SKM-1 treated with dmso at 0.1 percent for 144 hours (cell line): ENCODE data around the gene MYO5A.
A peak's percentile ranks its signal among the peaks of the same experiment; 100 is the strongest.
"Not testable (repeated sequence)": the region's sequence is repeated elsewhere in the genome, so short reads cannot be mapped to it uniquely, and the experiment has no call there.

Experiments used
- DNase-seq: peaks from one replicate; lab custom pipeline; 2025; ENCODE audit not compliant: unreplicated experiment; lab: John Stamatoyannopoulos, UW

The MYO5A gene

DNA sequence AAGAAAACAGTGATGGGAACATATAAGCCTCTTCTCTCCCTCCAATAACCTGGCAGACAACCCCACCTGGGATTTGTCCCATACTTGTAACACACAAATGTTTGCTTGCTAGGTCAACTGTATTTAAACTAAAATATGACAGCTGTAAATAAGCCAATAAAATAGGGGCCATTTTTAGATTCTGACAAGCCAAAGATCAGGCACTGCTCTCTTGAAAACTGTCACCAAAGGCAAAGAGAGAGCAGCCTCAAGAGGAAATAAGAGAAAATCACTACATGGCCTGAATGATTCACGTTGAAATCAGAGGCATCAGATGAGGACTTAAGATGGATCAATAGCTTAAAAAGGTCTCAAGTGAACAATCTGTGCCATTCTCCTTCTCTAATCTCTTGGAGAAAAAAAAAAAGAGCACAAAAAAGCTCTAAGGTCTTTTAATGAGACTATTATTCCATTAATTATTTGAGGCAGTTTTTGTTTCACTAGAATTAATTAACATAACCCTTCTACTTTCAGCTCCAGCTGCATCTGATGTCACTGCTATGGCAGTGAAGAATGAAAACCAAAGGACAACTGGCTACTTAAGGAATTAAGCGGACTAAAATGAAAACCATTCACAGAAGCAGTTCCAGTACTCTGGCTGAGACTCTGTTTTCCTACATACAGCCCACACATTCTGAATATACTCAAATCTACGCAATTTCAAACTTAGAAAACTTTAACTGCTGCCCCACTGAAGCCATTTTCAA, 19.0 kb downstream of the MYO5A start:
- no peak for DNase-seq

DNA sequence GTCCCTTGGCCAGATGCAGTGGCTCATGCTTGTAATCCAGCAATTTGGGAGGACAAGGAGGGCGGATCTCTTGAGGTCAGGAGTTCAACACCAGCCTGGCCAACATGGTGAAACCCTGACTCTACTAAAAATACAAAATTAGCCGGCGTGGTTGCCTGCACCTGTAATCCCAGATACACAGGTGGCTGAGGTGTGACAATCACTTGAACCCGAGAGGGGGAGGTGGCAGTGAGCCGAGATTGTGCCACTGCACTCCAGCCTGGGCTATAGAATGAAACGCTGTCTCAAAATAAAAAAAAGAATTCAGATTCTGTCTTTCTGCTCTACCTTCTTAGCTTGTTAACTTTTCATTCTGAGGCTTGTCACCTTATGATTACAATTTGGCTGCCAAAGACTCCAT, 22.1 kb downstream of the MYO5A start:
- DNase-seq = no peak

DNA sequence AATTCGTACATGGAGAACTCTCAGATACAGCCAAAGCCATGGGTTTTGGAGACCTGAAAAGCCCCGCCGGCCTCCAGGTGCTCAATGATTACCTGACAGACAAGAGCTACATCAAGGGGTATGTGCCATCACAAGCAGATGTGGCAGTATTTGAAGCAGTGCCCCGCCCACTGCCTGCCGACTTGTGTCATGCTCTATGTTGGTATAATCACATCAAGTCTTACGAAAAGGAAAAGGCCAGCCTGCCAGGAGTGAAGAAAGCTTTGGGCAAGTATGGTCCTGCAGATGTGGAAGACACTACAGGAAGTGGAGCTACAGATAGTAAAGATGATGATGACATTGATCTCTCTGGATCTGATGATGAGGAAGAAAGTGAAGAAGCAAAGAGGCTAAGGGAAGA, 23.5 kb downstream of the MYO5A start:
- DNase-seq = peak; percentile 70

DNA sequence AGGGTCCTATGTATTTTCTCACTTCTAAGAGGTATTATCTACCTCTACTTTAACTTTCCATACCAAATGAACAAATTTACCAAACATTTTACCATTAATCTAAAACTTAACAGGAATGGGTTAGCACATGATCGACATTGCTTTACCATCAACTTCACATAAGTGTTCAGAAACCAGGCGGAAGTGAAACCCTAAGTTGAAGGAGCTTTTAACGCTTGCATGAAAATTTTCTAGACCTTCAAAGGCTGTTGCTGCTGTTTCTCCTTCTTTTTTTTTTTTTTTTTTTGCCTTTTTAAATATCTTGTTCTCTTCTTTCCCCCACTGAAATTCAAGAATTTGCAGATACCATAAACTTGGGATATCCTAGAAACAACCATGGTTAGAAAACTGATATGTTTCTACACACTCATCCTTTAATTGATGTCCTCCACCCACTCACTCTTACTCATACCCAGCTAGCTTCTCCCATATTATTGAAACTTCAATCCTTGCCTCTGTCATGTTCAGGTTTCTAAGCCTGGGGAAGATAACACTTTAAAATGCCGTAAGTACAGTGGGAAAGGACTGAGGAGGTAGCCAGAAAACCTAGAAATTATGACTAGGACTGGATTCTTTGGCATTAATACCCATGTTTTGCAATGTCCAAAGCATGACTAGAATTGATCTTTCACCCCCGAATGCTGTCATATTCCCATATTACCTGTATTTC, 24.7 kb downstream of the MYO5A start:
- peak; percentile 40 for DNase-seq

DNA sequence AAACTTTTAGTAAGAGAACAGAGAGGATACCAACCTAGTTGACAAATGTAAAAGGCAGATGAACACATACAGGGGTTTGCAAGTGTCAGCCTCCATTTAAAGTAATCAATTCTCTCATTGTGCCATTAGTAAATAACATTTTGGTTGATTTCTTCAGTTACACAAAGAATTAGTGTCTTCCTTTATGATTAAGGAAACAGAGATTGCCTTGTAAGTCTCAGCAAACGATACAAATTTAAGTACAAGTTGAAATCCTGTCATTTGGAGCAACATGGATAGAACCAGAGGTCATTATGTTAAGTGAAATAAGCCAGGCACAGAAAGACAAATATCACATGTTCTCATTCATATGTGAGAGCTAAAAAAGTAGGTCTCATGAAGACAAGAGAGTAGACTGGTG, 26.1 kb downstream of the MYO5A start:
- DNase-seq = no peak

DNA sequence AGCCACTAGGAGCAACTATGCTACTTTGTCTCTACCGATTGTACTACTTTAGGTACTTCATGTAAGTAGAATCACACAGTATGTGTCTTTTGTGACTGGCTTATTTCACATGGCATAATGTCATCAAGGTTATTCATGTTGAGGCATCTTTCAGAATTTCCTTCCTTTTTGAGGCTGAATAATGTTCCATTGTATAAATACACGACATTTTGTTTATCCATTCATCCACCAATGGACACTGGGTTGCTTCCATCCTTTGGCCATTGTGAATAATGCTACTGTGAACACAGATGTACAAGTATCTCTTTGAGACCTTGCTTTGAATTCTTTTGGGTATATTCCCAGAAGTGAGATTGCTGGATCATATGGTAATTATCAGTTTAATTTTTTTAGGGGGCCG, 29.2 kb downstream of the MYO5A start:
- no peak for DNase-seq

- DNase-seq = no peak
Observed at GRCh38 chr15:52498706-52499105, 30.0 kb downstream of the MYO5A start.

DNA sequence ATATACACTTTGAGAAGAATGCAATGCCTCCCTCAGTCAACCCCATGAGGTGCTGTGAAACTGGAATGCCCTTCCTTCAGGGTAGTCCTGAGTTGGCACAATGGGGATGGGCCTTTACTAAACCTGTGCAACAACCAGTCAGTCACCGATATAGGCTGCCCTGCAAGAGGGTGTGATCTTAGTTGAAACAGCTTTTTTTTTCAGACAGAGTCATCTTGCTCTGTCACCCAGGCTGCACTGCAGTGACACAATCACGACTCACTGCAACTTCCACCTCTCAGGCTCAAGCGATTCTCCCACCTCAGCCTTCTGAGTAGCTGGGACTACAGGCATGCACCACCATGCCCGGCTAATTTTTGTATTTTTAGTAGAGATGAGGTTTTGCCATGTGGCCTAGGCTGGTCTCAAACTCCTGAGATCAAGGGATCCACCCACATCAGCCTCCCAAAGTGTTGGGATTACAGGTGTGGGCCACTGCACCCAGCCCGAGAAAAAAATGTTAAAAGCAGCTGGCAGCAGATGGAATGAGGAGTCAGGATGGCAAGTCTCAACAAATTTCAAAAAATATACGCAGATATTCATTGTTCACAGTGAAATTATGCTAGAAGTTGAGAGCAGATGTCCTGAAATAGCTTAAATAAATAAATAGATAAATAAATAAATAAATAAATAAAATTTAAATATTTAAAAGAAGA, 31.8 kb downstream of the MYO5A start:
- peak; percentile 23 for DNase-seq

GRCh38 chr15:52496175-52496574, 32.5 kb downstream of the MYO5A start:
- no peak for DNase-seq

GRCh38 chr15:52495125-52495524, 33.6 kb downstream of the MYO5A start:
- DNase-seq = no peak

DNA sequence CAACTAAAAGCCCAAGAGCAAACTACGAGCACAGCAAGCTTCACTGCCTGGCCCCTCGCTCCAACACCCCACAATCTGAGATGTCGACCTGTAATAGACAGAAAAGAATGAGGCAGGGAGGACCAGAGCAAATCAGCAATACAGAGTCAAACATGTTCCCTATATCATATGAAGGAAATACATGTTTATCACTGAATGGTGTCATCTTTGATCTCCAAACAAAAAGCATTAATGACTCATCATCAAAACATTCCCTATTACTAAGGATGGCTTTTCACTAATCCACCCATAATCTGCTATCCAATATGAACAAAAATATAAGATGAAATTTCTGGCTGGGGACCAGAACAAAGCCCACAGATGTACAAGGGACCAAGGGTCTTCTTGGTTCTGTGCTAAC, 34.7 kb downstream of the MYO5A start:
- no peak for DNase-seq

- no peak for DNase-seq
Observed at GRCh38 chr15:52492132-52492531, 36.5 kb downstream of the MYO5A start.

DNA sequence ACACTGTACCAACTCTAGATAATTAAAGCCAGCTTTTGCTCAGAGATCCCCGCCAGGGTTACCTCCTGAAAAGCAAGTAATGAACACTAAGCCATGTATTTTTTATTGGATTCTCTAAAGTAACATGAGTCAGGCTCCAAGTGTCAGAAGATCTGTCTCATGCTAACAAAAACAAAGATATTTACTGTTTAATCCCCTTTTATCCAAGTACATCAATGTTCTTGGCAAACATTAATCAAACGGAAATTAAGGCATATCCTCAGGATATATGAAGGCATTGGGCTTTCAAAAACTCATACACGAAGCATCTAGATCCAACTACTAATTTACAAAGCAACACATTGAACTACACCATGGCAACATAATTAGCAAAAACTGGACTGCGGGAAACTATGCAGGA, 37.2 kb downstream of the MYO5A start:
- no peak for DNase-seq

DNA sequence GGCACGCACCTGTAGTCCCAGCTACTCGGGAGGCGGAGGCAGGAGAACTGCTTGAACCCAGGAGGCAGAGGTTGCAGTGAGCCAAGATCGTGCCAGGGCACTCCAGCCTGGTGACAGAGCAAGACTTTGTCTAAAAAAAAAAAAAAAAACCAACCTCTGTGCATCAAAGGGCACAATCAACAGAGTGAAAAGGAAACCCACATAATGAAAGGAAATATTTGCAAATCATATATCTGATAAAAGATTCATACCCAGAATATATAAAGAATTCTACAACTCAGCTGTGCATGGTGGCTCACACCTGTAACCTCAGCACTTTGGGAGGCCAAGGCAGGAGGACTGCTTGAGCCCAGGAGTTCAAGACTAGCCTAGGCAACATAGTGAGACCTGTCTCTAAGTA, 39.2 kb downstream of the MYO5A start:
- DNase-seq = not testable (repeated sequence)

- DNase-seq = no peak
Observed at GRCh38 chr15:52488830-52489229, 39.9 kb downstream of the MYO5A start.

DNA sequence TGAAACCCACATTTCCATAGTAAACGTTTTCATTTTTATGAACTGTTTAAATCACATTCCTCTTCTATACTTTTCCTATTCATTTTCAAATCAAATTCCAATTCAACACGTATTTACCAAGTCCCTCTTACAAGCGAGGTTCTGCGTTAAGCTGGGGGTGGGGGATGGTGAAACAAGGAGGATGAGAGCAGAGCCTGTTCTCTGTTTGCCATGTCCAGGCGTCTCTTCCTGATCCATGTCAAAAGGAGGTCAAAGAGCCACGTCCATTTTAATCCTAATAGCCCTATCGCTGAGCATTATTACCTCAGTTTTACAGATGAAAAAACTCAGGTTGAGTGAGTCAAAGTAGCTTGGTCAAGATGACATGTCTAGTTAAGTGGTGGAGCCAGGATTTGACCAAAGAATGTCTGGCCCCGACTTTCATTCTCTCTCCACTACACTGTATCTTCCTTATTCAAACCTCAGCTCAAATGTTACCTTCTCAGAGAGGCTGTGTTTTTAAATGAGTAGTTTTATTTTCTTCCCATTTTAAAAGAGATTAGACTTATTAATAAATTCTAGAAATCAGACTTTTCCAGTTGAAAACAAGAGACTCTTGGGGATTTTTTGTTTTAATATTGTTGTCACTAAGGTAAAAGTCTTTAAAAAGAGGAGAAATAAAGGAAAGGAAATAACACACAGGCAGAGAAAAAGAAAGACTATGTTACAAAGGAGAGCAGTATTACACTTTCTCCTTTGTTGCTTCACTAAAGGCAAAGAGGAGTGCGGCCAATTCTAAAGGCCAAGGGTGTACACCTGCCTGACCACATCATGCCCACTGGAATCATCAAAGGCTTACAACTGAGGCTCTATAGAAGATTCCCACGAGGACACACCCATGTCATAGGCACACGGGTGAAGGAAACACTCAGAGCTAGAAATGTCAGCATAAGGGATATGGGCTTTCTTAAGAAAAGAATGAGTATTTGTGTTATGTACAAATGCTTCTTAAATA, 42.4 kb downstream of the MYO5A start:
- DNase-seq = no peak

- no peak for DNase-seq
Observed at GRCh38 chr15:52485290-52485689, 43.4 kb downstream of the MYO5A start.

- no peak for DNase-seq
Observed at GRCh38 chr15:52483707-52484106, 45.0 kb downstream of the MYO5A start.

DNA sequence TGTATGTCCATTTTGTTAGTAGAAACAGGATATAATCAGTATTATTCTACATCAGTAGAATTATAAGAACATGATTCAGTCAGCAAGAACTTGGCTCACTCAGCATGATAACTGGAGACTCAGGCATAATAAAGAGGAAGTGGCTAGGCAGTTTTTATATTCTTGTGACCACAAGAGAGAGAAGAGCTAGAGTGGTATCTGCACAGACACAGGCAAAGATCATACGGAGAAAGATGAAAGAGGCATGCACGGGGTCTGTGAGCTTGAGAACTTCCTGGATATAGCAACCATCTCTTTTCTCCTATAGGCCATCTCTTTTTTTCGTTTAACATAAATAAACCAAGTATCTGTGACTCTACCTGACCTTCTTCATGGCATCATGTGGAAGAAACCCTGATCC, 46.8 kb downstream of the MYO5A start:
- peak; percentile 94 for DNase-seq

GRCh38 chr15:52480990-52481389, 47.7 kb downstream of the MYO5A start:
- no peak for DNase-seq

DNA sequence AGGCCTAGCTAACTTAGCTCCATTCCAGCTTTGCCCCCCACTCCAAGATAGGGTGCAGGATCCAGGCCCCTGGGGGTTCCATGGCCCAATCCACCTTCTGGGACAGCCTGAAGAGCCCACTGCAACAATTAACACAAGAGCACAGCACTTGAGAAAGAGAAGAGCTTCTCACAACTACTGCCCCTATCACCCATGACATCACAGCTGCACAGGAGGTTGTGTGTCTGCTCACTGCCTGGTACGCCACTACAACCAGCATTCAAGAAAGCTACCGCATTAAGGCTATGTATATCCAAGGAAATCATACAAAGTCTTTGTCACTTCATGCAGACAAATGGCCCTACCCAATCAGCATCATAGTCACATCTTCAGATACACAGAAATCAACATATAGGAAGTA, 62.0 kb downstream of the MYO5A start:
- DNase-seq = no peak
